H54 (cell line): ENCODE measurements around the gene SLC38A3.
A peak's percentile ranks its signal among the peaks of the same experiment; 100 is the strongest.
"Not testable (repeated sequence)": the region's sequence is repeated elsewhere in the genome, so short reads cannot be mapped to it uniquely, and the experiment has no call there.

Source experiments
- DNase-seq: peaks from one replicate; pipeline ENCODE4 v3.0.0; 2011; ENCODE audit warnings: low spot score, mixed read lengths; ENCODE audit not compliant: insufficient read length
- FAIRE-seq: peaks from 3 replicates; lab custom pipeline; 2011; peaks lifted over from hg19 to GRCh38; lab: Jason Lieb, UNC
- POLR2A ChIP-seq: IDR thresholded peaks from 2 replicates; pipeline ENCODE4 v1.6.1; 2011; ENCODE audit warnings: low read depth, mild to moderate bottlenecking, low read length

SLC38A3 gene

GRCh38 chr3:50215529-50215928, 10.5 kb downstream of the SLC38A3 start:
- FAIRE-seq (no peak), DNase-seq (no peak)
- no peak for TF ChIP-seq POLR2A

- TF ChIP-seq POLR2A: no peak
- FAIRE-seq (no peak), DNase-seq (no peak)
Observed at GRCh38 chr3:50217681-50218080, 12.6 kb downstream of the SLC38A3 start.

GRCh38 chr3:50218448-50218847, 13.4 kb downstream of the SLC38A3 start:
- no peak for TF ChIP-seq POLR2A
- no peak for FAIRE-seq

GRCh38 chr3:50219285-50219684, 14.2 kb downstream of the SLC38A3 start:
- TF ChIP-seq POLR2A: no peak
- FAIRE-seq: no peak
- no peak for DNase-seq

More at GRCh38 chr3:50218448-50218847, 13.4 kb downstream of the SLC38A3 start:
- no peak for DNase-seq

GRCh38 chr3:50220109-50220508, 15.0 kb downstream of the SLC38A3 start:
- DNase-seq (no peak), FAIRE-seq (no peak)
- no peak for TF ChIP-seq POLR2A

- FAIRE-seq (no peak), DNase-seq (no peak)
- no peak for TF ChIP-seq POLR2A
Observed at GRCh38 chr3:50221051-50221410, 16.0 kb downstream of the SLC38A3 start.

- TF ChIP-seq POLR2A: no peak
- DNase-seq (no peak), FAIRE-seq (no peak)
Observed at GRCh38 chr3:50221411-50222168, 16.5 kb downstream of the SLC38A3 start.

GRCh38 chr3:50222169-50222528, 17.1 kb downstream of the SLC38A3 start:
- FAIRE-seq: no peak
- no peak for TF ChIP-seq POLR2A
- no peak for DNase-seq

- DNase-seq: no peak
- no peak for FAIRE-seq
- TF ChIP-seq POLR2A: no peak
Observed at GRCh38 chr3:50224639-50225038, 19.6 kb downstream of the SLC38A3 start.

GRCh38 chr3:50226888-50227389, 21.9 kb downstream of the SLC38A3 start:
- FAIRE-seq (no peak), DNase-seq (peak; percentile 77)
- no peak for TF ChIP-seq POLR2A

- FAIRE-seq (no peak), DNase-seq (peak; percentile 95)
Observed at GRCh38 chr3:50227390-50228183, 22.5 kb downstream of the SLC38A3 start.

GRCh38 chr3:50228184-50228763, 23.2 kb downstream of the SLC38A3 start:
- not testable (repeated sequence) for DNase-seq, FAIRE-seq

More at GRCh38 chr3:50227390-50228183, 22.5 kb downstream of the SLC38A3 start:
- peak; percentile 26 for TF ChIP-seq POLR2A

- TF ChIP-seq POLR2A: no peak
- FAIRE-seq: no peak
Observed at GRCh38 chr3:50229490-50229889, 24.4 kb downstream of the SLC38A3 start.

GRCh38 chr3:50230104-50230793, 25.2 kb downstream of the SLC38A3 start:
- DNase-seq: no peak
- no peak for FAIRE-seq
- TF ChIP-seq POLR2A: no peak

More at GRCh38 chr3:50229490-50229889, 24.4 kb downstream of the SLC38A3 start:
- DNase-seq: no peak
